Fibroblast of lung (primary cell): ENCODE results near the gene APOD. TPM values are rescaled to one million over a fixed set of nuclear protein-coding genes. Genes with fewer than 3 reads are reported as not detected.

Experiments used
- DNase-seq, 2 donors: peaks; one replicate each; pipeline versions ENCODE4 v3.0.0 to v3.0.0-alpha.2; 2010; ENCODE audit warnings: low read depth in 2 of 2
- H2AFZ ChIP-seq: 2 replicates; pipeline ENCODE4 v1.5.1; 2012; ENCODE audit warnings: low read length, control low read depth, inconsistent platforms
- H3K27ac ChIP-seq: 2 replicates; pipeline ENCODE4 v1.5.1; 2011; ENCODE audit warnings: low read length, control low read depth; ENCODE audit not compliant: insufficient read depth
- H3K27me3 ChIP-seq: 2 replicates; pipeline ENCODE4 v1.5.1; 2011; ENCODE audit warnings: mild to moderate bottlenecking, low read length; ENCODE audit not compliant: control insufficient read depth, insufficient read depth
- H3K36me3 ChIP-seq: 2 replicates; pipeline ENCODE4 v1.5.1; 2011; ENCODE audit warnings: low read length; ENCODE audit not compliant: control insufficient read depth, insufficient read depth
- H3K4me1 ChIP-seq: 2 replicates; pipeline ENCODE4 v1.5.1; 2011; ENCODE audit warnings: low read length; ENCODE audit not compliant: control insufficient read depth, insufficient read depth; ENCODE audit errors: extremely low read depth
- H3K4me2 ChIP-seq: 2 replicates; pipeline ENCODE4 v1.5.1; 2011; ENCODE audit warnings: low read length, control low read depth; ENCODE audit not compliant: insufficient read depth; ENCODE audit errors: extremely low read depth
- H3K4me3 ChIP-seq, 4 experiments: fragments of 200-600 bp in 1 of 4; sonication (generic) in 1 of 4; replicated peaks in 1 of 4; 2 replicates each; pipeline ENCODE4 v1.5.1; 2011 to 2016; ENCODE audit warnings: low read length in 4 of 4, low read depth in 3 of 4, mild to moderate bottlenecking in 3 of 4, control low read depth in 2 of 4, inconsistent platforms in 1 of 4, mixed read lengths in 1 of 4; ENCODE audit not compliant: insufficient read depth in 1 of 4; ENCODE audit errors: control extremely low read depth in 1 of 4
- H3K79me2 ChIP-seq: 2 replicates; pipeline ENCODE4 v1.5.1; 2012; ENCODE audit warnings: mild to moderate bottlenecking, low read length, inconsistent platforms; ENCODE audit not compliant: control insufficient read depth, insufficient read depth
- H3K9ac ChIP-seq: 2 replicates; pipeline ENCODE4 v1.5.1; 2011; ENCODE audit warnings: mild to moderate bottlenecking, low read length, control low read depth; ENCODE audit not compliant: insufficient read depth
- H3K9me3 ChIP-seq: 2 replicates; pipeline ENCODE4 v1.5.1; 2012; ENCODE audit warnings: low read depth, low read length; ENCODE audit not compliant: control insufficient read depth, insufficient read depth
- H4K20me1 ChIP-seq: 2 replicates; pipeline ENCODE4 v1.5.1; 2011; ENCODE audit warnings: low read length; ENCODE audit not compliant: control insufficient read depth, insufficient read depth; ENCODE audit errors: extremely low read depth
- CTCF ChIP-seq, 2 donors: IDR thresholded peaks in 1 of 2; conservative IDR thresholded peaks in 1 of 2; 1 replicate in 1 of 2; 2 replicates in 1 of 2; pipeline ENCODE4 v1.5.1; 2011 to 2012; ENCODE audit warnings: low read length in 2 of 2, control low read depth in 1 of 2, inconsistent platforms in 1 of 2, low read depth in 1 of 2, mild to moderate bottlenecking in 1 of 2
- EZH2 ChIP-seq: IDR thresholded peaks from 2 replicates; pipeline ENCODE4 v1.5.1; 2012; ENCODE audit warnings: low read length, control low read depth, mild to moderate bottlenecking; ENCODE audit errors: missing control alignments
- polyA plus RNA-seq, 2 donors: library from polyadenylated mRNA; depleted of rRNA in 1 of 2; stranded (reverse) in 1 of 2; unstranded in 1 of 2; fragments of >200 nt; gene quantifications; 2 replicates each; pipeline ENCODE4 v1.2.1, GENCODE V29; 2011 to 2012; ENCODE audit warnings: missing spikeins in 1 of 2
- total RNA-seq: library from RNA; depleted of rRNA; stranded (reverse); fragments of >200 nt; gene quantifications from 2 replicates; pipeline ENCODE4 v1.2.1, GENCODE V29; 2014

Gene APOD
- total and polyA plus RNA-seq, 2 donors (not counting 1 experiment from before 2014, with no cell fraction given), result 1.9 to 3.6 TPM

GRCh38 chr3:195553268-195553667, 30.5 kb downstream of the APOD start:
- Histone ChIP-seq H3K4me1 (no peaks in the 10 kb centered on the region), H3K9ac (no peak overlapping the region), H3K27me3 (peaks cover 5% of the 10 kb centered on the region), H2AFZ (no peak overlapping the region), H3K36me3 (no peaks in the 10 kb centered on the region), H3K27ac (no peak overlapping the region), H3K9me3 (no peaks in the 10 kb centered on the region), H3K4me2 (no peak overlapping the region), H4K20me1 (no peaks in the 10 kb centered on the region), H3K4me3 (no peak overlapping the region), H3K79me2 (no peaks in the 10 kb centered on the region)
- no peak for TF ChIP-seq EZH2
- TF ChIP-seq CTCF (conservative IDR thresholded peaks at IDR 0.05 in 1 of 2, IDR thresholded peaks at IDR 0.05 in 1 of 2; ENCODE audit: low read depth in 1 of 2, low read length in 2 of 2), result no peak
- DNase-seq, result no peak

GRCh38 chr3:195551381-195551978, 32.3 kb downstream of the APOD start:
- no peak for TF ChIP-seq EZH2
- TF ChIP-seq CTCF (conservative IDR thresholded peaks at IDR 0.05 in 1 of 2, IDR thresholded peaks at IDR 0.05 in 1 of 2; ENCODE audit: low read depth in 1 of 2, low read length in 2 of 2), result no peak
- Histone ChIP-seq H3K4me2 (no peak overlapping the region), H3K4me1 (no peaks in the 10 kb centered on the region), H3K9me3 (no peaks in the 10 kb centered on the region), H3K27me3 (peaks cover 5% of the 10 kb centered on the region), H2AFZ (no peak overlapping the region), H3K9ac (no peak overlapping the region), H3K79me2 (no peaks in the 10 kb centered on the region), H3K27ac (no peak overlapping the region), H3K36me3 (no peaks in the 10 kb centered on the region), H4K20me1 (no peaks in the 10 kb centered on the region), H3K4me3 (no peak overlapping the region)
- DNase-seq, result no peak

GRCh38 chr3:195550723-195551122, 33.0 kb downstream of the APOD start:
- TF ChIP-seq CTCF (conservative IDR thresholded peaks at IDR 0.05 in 1 of 2, IDR thresholded peaks at IDR 0.05 in 1 of 2; ENCODE audit: low read depth in 1 of 2, low read length in 2 of 2), result no peak
- H3K9ac ChIP-seq, result no peak overlapping the region
- H3K27me3 ChIP-seq, result peaks cover 3% of the 10 kb centered on the region
- no peaks in the 10 kb centered on the region for H3K4me1 ChIP-seq
- no peaks in the 10 kb centered on the region for H4K20me1 ChIP-seq
- no peaks in the 10 kb centered on the region for H3K79me2 ChIP-seq
- DNase-seq, result peak; percentile 24 to 65
- H3K9me3 ChIP-seq, result no peaks in the 10 kb centered on the region
- no peak overlapping the region for H2AFZ ChIP-seq
- H3K4me2 ChIP-seq, result no peak overlapping the region
- no peak overlapping the region for H3K4me3 ChIP-seq
- no peaks in the 10 kb centered on the region for H3K36me3 ChIP-seq
- H3K27ac ChIP-seq, result no peak overlapping the region
